Dermis microvascular lymphatic vessel endothelial cell (primary cell): ENCODE measurements around the gene NDOR1. TPM values are rescaled to one million over a fixed set of nuclear protein-coding genes. Genes with fewer than 3 reads are reported as not detected.

Experiments
- DNase-seq, 2 donors: peaks; one replicate each; pipeline versions ENCODE4 v3.0.0 to v3.0.0-alpha.2; 2010; ENCODE audit warnings: low read depth in 2 of 2
- total RNA-seq: library from RNA; depleted of rRNA; stranded (reverse); fragments of >200 nt; gene quantifications from 2 replicates; pipeline ENCODE4 v1.2.1, GENCODE V29; 2014

The NDOR1 gene
- total RNA-seq, 1 donor from 2014 or later: 2.4 TPM

GRCh38 chr9:137182836-137183235 is 22.7 kb upstream of the NDOR1 start:
- no peak for DNase-seq

GRCh38 chr9:137183980-137184595 is 21.4 kb upstream of the NDOR1 start:
- no peak for DNase-seq

- no peak for DNase-seq
Measured at GRCh38 chr9:137184881-137185660, 20.4 kb upstream of the NDOR1 start.

- no peak for DNase-seq
Measured at GRCh38 chr9:137185921-137186320, 19.6 kb upstream of the NDOR1 start.

GRCh38 chr9:137186385-137186784 is 19.1 kb upstream of the NDOR1 start:
- no peak for DNase-seq

- no peak for DNase-seq
Measured at GRCh38 chr9:137187386-137187785, 18.1 kb upstream of the NDOR1 start.

- no peak for DNase-seq
Measured at GRCh38 chr9:137188086-137188489, 17.4 kb upstream of the NDOR1 start.

- DNase-seq: peak; percentile 89 to 94
Measured at GRCh38 chr9:137188490-137189296, 16.8 kb upstream of the NDOR1 start, which contains the start of the genes ANAPC2 and SSNA1. ANAPC2 (minus strand) TSS chr9:137188560; CDS start chr9:137188532, 28 bp downstream. SSNA1 (plus strand) TSS chr9:137188676; CDS start chr9:137188727, 51 bp downstream.

- no peak for DNase-seq
Measured at GRCh38 chr9:137189297-137190295, 15.9 kb upstream of the NDOR1 start.

GRCh38 chr9:137190315-137190856 is 15.1 kb upstream of the NDOR1 start:
- DNase-seq: no peak

- no peak for DNase-seq
Measured at GRCh38 chr9:137191245-137191644, 14.3 kb upstream of the NDOR1 start.

GRCh38 chr9:137191691-137192447 is 13.6 kb upstream of the NDOR1 start:
- no peak for DNase-seq

GRCh38 chr9:137192448-137192780 is 13.1 kb upstream of the NDOR1 start:
- DNase-seq: no peak

- DNase-seq: no peak
Measured at GRCh38 chr9:137192859-137193258, 12.6 kb upstream of the NDOR1 start.

- no peak for DNase-seq
Measured at GRCh38 chr9:137193771-137194170, 11.7 kb upstream of the NDOR1 start.

GRCh38 chr9:137194388-137194787 is 11.1 kb upstream of the NDOR1 start:
- no peak for DNase-seq

GRCh38 chr9:137194909-137195308 is 10.6 kb upstream of the NDOR1 start:
- no peak for DNase-seq

- DNase-seq: no peak
Measured at GRCh38 chr9:137195525-137196220, 9.8 kb upstream of the NDOR1 start.
